Lower lobe of right lung (tissue), 2 donors: ENCODE measurements around the gene TMIGD1. TPM values are rescaled to one million over a fixed set of nuclear protein-coding genes. Genes with fewer than 3 reads are reported as not detected.

Source experiments
- ATAC-seq, 2 donors: fragments of 200-7000 bp; cut with Tn5 transposase; one replicate each; pipeline ENCODE4 v1.9.1; 2020 to 2022; ENCODE audit warnings: mild to moderate bottlenecking in 2 of 2, moderate library complexity in 2 of 2
- DNase-seq: peaks from one replicate; pipeline ENCODE4 v3.0.0-alpha.2; 2020
- H3K27ac ChIP-seq: fragments of 200-600 bp; one replicate; pipeline ENCODE4 v1.8.0; 2022
- H3K27me3 ChIP-seq: fragments of 200-600 bp; one replicate; pipeline ENCODE4 v1.8.0; 2022; ENCODE audit warnings: low read depth
- H3K36me3 ChIP-seq: fragments of 200-600 bp; one replicate; pipeline ENCODE4 v1.8.0; 2022; ENCODE audit warnings: mild to moderate bottlenecking
- H3K4me1 ChIP-seq: fragments of 200-600 bp; one replicate; pipeline ENCODE4 v1.8.0; 2022
- H3K4me3 ChIP-seq: fragments of 200-600 bp; one replicate; pipeline ENCODE4 v1.8.0; 2022; ENCODE audit warnings: mild to moderate bottlenecking
- H3K9me3 ChIP-seq: fragments of 200-600 bp; one replicate; pipeline ENCODE4 v1.8.0; 2022
- intact Hi-C: fragments of 100-400 bp; cut with DNase I; formaldehyde crosslinking; loops from one replicate; pipeline ENCODE4 v1.11.0; 2022
- total RNA-seq: library from RNA; stranded (reverse); fragmentation: NEBNext Ultra II Directional; extraction: Animal tissue kit (Norgen Biotek cat#: 25700); gene quantifications from one replicate; pipeline ENCODE4 v1.2.1, GENCODE V29; 2021
- TF ChIP-seq, protein P1 (sequence below): fragments of 200-600 bp; IDR thresholded peaks from one replicate; pipeline ENCODE4 v1.8.0; 2022; ENCODE audit warnings: antibody characterized with exemption, mild to moderate bottlenecking
- donor health status: DM: no; HTN: yes; CAD: no; lungs with severe emphysema.

The TMIGD1 gene
- total RNA-seq, 1 donor from 2014 or later = not detected

GRCh38 chr17:30341703-30342249 is 7.9 kb upstream of the TMIGD1 start:
- TF ChIP-seq, protein P1, sequence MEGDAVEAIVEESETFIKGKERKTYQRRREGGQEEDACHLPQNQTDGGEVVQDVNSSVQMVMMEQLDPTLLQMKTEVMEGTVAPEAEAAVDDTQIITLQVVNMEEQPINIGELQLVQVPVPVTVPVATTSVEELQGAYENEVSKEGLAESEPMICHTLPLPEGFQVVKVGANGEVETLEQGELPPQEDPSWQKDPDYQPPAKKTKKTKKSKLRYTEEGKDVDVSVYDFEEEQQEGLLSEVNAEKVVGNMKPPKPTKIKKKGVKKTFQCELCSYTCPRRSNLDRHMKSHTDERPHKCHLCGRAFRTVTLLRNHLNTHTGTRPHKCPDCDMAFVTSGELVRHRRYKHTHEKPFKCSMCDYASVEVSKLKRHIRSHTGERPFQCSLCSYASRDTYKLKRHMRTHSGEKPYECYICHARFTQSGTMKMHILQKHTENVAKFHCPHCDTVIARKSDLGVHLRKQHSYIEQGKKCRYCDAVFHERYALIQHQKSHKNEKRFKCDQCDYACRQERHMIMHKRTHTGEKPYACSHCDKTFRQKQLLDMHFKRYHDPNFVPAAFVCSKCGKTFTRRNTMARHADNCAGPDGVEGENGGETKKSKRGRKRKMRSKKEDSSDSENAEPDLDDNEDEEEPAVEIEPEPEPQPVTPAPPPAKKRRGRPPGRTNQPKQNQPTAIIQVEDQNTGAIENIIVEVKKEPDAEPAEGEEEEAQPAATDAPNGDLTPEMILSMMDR = no peak
- H3K4me1 ChIP-seq = peaks cover 51% of the 10 kb centered on the region

DNA sequence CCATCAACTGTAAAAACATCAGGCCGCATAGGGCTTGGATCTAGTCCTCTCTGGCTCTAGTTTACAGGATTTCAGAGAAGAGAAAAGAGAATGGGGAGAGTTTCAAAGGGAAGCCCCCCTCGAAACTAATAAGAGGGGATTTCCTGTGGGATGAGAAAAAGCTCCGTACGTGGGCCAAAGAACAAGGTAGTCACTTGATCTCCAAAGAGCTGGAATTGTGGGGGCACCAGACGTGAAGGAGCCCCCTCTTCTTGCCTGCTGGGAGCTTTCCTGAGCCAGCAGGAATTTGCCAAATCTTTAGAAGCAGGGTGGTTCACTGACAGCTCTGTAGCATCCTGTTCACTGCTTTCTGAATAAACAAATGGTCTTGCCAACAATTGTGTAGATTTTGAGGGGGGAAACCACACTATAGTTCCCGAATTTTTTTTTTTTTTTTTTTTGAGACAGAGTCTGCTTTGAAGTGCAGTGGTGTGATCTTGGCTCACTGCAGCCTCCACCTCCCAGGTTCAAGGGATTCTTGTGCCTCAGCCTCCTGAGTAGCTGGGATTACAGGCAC is 7.0 kb upstream of the TMIGD1 start:
- H3K27me3 ChIP-seq = no peaks in the 10 kb centered on the region
- peak overlapping the region; percentile 77 for H3K27ac ChIP-seq

More at GRCh38 chr17:30341703-30342249, 7.9 kb upstream of the TMIGD1 start:
- Histone ChIP-seq H3K27ac (peak overlapping the region; percentile 77), H3K27me3 (no peaks in the 10 kb centered on the region), H3K9me3 (no peaks in the 10 kb centered on the region), H3K36me3 (no peaks in the 10 kb centered on the region), H3K4me3 (no peak overlapping the region)
- DNase-seq (no peak), ATAC-seq (no peak)
- intact Hi-C loops = no loop called here

DNA sequence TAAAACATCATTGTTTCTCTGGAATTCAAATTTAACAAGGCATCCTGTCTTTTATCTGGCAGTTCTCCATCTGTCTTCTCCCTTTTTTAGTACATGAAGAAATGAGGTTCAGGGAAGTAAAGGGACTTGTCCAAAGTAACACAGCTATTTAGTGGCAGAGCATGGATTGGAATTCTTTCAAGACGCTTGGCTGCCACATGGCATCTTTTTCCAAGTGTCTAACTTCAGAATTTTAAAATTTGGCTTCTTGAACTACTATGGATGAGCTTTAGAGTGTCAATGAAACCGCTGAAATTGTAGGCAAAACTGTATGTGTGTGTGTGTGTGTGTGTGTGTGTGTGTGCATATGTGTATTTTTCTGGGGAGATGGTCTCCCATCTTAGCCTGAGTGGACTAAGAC is 5.2 kb upstream of the TMIGD1 start:
- no peak for ATAC-seq
- Histone ChIP-seq H3K27ac (no peak overlapping the region), H3K36me3 (no peaks in the 10 kb centered on the region), H3K27me3 (no peaks in the 10 kb centered on the region), H3K9me3 (no peaks in the 10 kb centered on the region), H3K4me3 (no peak overlapping the region), H3K4me1 (peaks cover 24% of the 10 kb centered on the region)
- TF ChIP-seq, protein P1 = no peak
- DNase-seq = no peak
- intact Hi-C loops = loop anchor here (5.0 kb wide), 1 partner anchor 232 kb away; no protein-coding TSS in a partner anchor

More for the DNA sequence above, 7.0 kb upstream of the TMIGD1 start:
- ATAC-seq = no peak
- H3K9me3 ChIP-seq = no peaks in the 10 kb centered on the region
- H3K4me3 ChIP-seq = no peak overlapping the region
- TF ChIP-seq, protein P1 = no peak
- no peak for DNase-seq
- intact Hi-C loops = no loop called here
- H3K36me3 ChIP-seq = no peaks in the 10 kb centered on the region
- peaks cover 42% of the 10 kb centered on the region for H3K4me1 ChIP-seq

- DNase-seq (no peak), ATAC-seq (peak in 1 of 2 donors; percentile 4)
- TF ChIP-seq, protein P1 = no peak
- Histone ChIP-seq H3K27me3 (no peaks in the 10 kb centered on the region), H3K4me1 (peaks cover 12% of the 10 kb centered on the region), H3K27ac (no peak overlapping the region), H3K36me3 (no peaks in the 10 kb centered on the region), H3K4me3 (no peak overlapping the region), H3K9me3 (no peaks in the 10 kb centered on the region)
- intact Hi-C loops = loop anchor here (5.0 kb wide), 1 partner anchor 230 kb away; no protein-coding TSS in a partner anchor
Measured at GRCh38 chr17:30337393-30337999, 3.6 kb upstream of the TMIGD1 start.

DNA sequence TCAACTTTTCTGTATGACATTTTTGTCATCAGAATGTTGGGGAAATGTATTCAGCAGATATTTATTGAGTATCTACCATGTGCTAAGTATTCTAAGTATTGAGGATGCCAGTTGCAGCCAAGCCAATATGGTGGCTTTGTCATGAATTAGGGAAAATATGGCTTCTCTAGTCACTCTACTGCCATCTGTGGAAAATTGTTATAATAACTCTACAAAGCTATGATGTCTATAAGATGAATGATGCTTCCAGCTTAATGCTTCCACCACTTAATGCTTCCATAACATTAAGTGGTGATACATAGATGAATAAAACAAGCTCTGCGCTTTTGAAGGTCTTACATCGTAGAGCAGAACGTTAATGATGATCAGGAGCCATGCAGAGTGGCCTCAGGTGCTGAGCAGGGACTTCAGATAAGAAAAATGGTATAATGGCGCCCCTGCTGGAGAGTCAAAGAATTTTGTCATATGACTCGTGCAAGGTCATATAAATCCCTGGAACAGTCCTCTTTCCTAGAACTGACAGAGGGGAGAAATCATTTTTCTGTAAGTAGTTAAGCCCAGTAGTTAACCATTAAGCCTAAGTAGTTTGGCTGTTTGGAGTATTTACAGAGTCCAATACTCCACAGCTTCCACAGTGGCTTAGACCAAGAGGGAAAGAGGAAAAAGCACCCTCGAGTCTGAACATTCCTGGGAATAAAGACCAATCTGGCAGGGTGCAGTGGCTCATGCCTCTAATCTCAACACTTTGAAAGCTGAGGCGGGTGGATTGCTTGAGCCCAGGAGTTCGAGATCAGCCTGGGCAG is 2.7 kb upstream of the TMIGD1 start:
- no peak overlapping the region for H3K27ac ChIP-seq
- H3K4me1 ChIP-seq = peaks cover 12% of the 10 kb centered on the region
- no peaks in the 10 kb centered on the region for H3K9me3 ChIP-seq
- TF ChIP-seq, protein P1 = peak; percentile 62
- no peaks in the 10 kb centered on the region for H3K27me3 ChIP-seq
- H3K36me3 ChIP-seq = no peaks in the 10 kb centered on the region
- H3K4me3 ChIP-seq = no peak overlapping the region
- peak; percentile 75 to 78 for ATAC-seq
- DNase-seq = no peak
- intact Hi-C loops = loop anchor here (5.0 kb wide), 1 partner anchor 229 kb away; no protein-coding TSS in a partner anchor
